Measurements from ENCODE around the gene AHRR. TPM values are rescaled to one million over a fixed set of nuclear protein-coding genes. Genes with fewer than 3 reads are reported as not detected.

AHRR gene
- total RNA-seq, 6 experiments from 2014 or later, result 30.9 to 55.7 (median 51.9) TPM

GRCh38 chr5:463952-464351 is 142.4 kb downstream of the AHRR start:
- H3K36me3 Mint-ChIP-seq (ENCODE audit: low read depth), result peaks cover 44% of the 10 kb centered on the region
- TF ChIP-seq CTCF (IDR thresholded peaks at IDR 0.05), result no peak

GRCh38 chr5:464446-464842 is 142.9 kb downstream of the AHRR start:
- Mint-ChIP-seq H3K27me3 (ENCODE audit: insufficient read depth) (no peaks in the 10 kb centered on the region; the same call in 1 of the 2 replicates), H3K36me3 (ENCODE audit: low read depth) (peaks cover 40% of the 10 kb centered on the region), H3K9me3 (no peaks in the 10 kb centered on the region), H3K4me1 (ENCODE audit: low read depth) (peaks cover 3% of the 10 kb centered on the region), H3K4me3 (no peak overlapping the region), H3K27ac (no peak overlapping the region)
- no peak for TF ChIP-seq CTCF (IDR thresholded peaks at IDR 0.05)
- no peak for DNase-seq

More at GRCh38 chr5:463952-464351, 142.4 kb downstream of the AHRR start:
- Mint-ChIP-seq H3K9me3 (no peaks in the 10 kb centered on the region), H3K4me1 (ENCODE audit: low read depth) (peaks cover 8% of the 10 kb centered on the region), H3K27ac (no peak overlapping the region), H3K4me3 (no peak overlapping the region), H3K27me3 (ENCODE audit: insufficient read depth) (no peaks in the 10 kb centered on the region; the same call in 1 of the 2 replicates)
- DNase-seq, result no peak

GRCh38 chr5:464843-465590 is 143.5 kb downstream of the AHRR start:
- Mint-ChIP-seq H3K9me3 (no peaks in the 10 kb centered on the region), H3K4me1 (ENCODE audit: low read depth) (no peaks in the 10 kb centered on the region), H3K27me3 (ENCODE audit: insufficient read depth) (no peaks in the 10 kb centered on the region; the same call in 1 of the 2 replicates), H3K4me3 (no peak overlapping the region), H3K27ac (no peak overlapping the region), H3K36me3 (ENCODE audit: low read depth) (peaks cover 35% of the 10 kb centered on the region)
- DNase-seq, result no peak
- TF ChIP-seq CTCF (IDR thresholded peaks at IDR 0.05), result no peak

GRCh38 chr5:465591-466403 is 144.3 kb downstream of the AHRR start:
- TF ChIP-seq CTCF (IDR thresholded peaks at IDR 0.05), result no peak
- H3K27me3 Mint-ChIP-seq (ENCODE audit: insufficient read depth), result no peaks in the 10 kb centered on the region; the same call in 1 of the 2 replicates
- H3K4me3 Mint-ChIP-seq, result no peak overlapping the region
- H3K27ac Mint-ChIP-seq, result no peak overlapping the region
- H3K9me3 Mint-ChIP-seq, result no peaks in the 10 kb centered on the region
- H3K4me1 Mint-ChIP-seq (ENCODE audit: low read depth), result no peaks in the 10 kb centered on the region
- H3K36me3 Mint-ChIP-seq (ENCODE audit: low read depth), result peaks cover 27% of the 10 kb centered on the region
- DNase-seq, result no peak

GRCh38 chr5:466661-467310 is 145.3 kb downstream of the AHRR start:
- Mint-ChIP-seq H3K27ac (no peak overlapping the region), H3K27me3 (ENCODE audit: insufficient read depth) (no peaks in the 10 kb centered on the region; the same call in 1 of the 2 replicates), H3K4me3 (no peak overlapping the region), H3K36me3 (ENCODE audit: low read depth) (peaks cover 28% of the 10 kb centered on the region), H3K9me3 (no peaks in the 10 kb centered on the region), H3K4me1 (ENCODE audit: low read depth) (peaks cover 6% of the 10 kb centered on the region)
- no peak for DNase-seq
- TF ChIP-seq CTCF (IDR thresholded peaks at IDR 0.05), result no peak

Data from HFFc6 (cell line).